HG03442 (cell line): ENCODE data around the gene ACKR4.
"Not testable (repeated sequence)": the region's sequence is repeated elsewhere in the genome, so short reads cannot be mapped to it uniquely, and the experiment has no call there.

Experiments used
- ATAC-seq: cut with Tn5 transposase; IDR thresholded peaks from one replicate; pipeline ENCODE4 v1.9.1; 2021; ENCODE audit warnings: mild to moderate bottlenecking, moderate library complexity; ENCODE audit not compliant: unreplicated experiment

Gene ACKR4

DNA sequence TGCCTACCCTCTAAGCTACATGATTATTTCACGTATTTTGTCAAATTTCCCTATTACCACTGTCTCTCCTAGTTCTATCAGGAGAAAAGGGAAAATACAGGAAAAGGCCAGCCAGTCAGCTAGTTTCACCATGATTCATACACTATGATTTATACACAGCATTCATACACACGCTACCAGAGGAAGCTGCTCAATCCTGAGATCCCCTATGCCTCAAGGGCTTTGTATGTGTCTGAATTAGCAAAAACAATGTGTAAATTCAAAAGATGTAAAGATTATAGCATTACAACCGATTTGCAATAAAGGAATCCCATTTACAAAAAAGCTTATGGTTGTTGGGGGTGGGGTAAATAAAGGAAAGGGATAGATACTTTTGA is 3.1 kb upstream of the ACKR4 start:
- ATAC-seq: no peak

DNA sequence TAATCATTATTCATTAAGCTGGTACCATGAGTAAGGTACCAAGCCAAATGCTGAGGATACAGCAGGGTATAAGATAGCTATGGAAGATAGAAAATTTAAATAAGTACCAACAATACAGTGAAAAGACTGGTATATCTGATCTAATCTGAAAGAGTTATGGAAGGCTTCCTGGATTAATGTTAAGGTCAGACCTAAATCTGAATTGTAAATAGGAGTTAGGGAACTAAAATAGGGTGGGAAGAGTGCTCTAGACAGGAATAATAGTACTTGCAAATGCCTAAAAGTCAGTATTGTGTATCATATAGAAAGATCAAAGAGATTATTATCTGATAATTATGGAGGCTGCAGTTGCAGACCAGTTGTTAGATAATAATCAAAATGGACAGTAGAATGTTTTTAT is 2.6 kb upstream of the ACKR4 start:
- ATAC-seq: no peak

- ATAC-seq: no peak
Observed at GRCh38 chr3:132595014-132595413, 2.1 kb upstream of the ACKR4 start.

DNA sequence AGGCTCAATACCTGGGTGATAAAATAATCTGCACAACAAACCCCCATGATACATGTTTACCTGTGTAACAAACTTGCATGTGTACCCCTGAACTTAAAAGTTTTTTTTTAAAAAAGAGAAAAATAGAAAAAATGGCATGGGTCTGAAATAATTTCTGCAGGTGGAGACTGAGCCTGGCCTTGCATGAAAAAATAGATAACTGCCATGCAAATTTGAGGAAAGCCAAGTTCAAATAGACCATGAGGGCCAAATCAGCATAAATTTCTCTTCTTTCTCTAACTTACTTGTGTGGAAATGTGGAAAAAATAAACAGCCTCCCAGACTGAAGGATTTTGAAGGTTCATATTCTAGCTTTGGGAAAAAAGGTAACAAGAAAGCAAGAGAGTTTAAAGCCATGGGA is 744 bp upstream of the ACKR4 start:
- no peak for ATAC-seq

- ATAC-seq: no peak
Observed at GRCh38 chr3:132597660-132598059, 590 bp downstream of the ACKR4 start.

- ATAC-seq: no peak
Observed at GRCh38 chr3:132598181-132598580, 1.1 kb downstream of the ACKR4 start.

GRCh38 chr3:132600614-132601013 is 3.5 kb downstream of the ACKR4 start:
- ATAC-seq: not testable (repeated sequence)

GRCh38 chr3:132605374-132605792 is 8.3 kb downstream of the ACKR4 start:
- ATAC-seq: no peak

GRCh38 chr3:132606085-132606484 is 9.0 kb downstream of the ACKR4 start:
- ATAC-seq: no peak

DNA sequence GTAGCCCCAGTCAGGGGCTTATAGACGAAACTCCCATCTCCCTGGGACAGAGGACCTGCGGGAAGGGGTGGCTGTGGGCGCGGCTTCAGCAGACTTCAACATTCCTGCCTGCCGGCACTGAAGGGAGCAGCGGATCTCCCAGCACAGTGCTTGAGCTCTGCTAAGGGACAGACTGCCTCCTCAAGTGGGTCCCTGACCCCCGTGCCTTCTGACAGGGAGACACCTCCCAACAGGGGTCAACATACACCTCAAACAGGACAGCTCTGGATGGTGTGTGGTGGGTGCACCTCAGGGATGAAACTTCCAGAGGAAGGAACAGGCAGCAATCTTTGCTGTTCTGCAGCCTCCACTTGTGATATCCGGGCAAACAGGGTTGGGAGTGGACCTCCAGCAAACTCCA is 9.6 kb downstream of the ACKR4 start:
- not testable (repeated sequence) for ATAC-seq

- not testable (repeated sequence) for ATAC-seq
Observed at GRCh38 chr3:132615301-132615700, 18.2 kb downstream of the ACKR4 start.

DNA sequence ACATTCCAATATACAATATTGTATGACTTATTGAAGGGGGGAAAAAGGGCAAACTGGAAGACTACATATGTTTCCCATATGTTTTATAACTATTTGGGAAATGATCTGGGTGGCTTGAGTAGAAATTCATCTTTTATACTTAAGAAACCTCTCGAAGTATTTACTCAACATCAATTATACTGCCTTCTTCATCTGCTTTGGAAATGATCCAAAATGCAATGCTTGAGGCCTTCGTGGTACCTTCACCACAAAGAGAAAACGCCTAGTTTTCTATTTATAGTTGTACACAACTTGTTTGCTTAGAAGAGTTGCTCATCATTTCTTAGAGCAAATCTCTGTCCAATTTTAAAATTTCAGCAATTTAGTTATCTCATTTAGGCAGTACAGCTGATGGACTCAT is 18.8 kb downstream of the ACKR4 start:
- ATAC-seq: no peak

DNA sequence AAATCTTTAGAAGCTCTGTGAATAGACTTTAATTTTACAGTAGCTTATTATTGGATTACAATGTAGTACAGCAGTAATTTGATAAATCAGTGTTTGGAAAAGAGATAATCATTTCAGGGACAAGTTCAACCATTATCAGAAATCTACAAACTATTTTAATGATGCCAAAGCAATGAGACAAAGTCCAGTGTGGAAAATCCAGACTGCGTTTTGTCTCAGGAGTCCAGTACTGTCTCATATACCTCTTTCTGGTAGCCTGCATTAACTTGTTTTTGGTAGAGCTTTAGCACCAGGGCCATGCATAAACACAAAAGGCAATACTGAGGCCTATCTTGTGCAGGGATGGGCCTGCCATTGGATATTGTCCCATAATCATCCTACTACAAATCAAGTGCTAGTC is 19.7 kb downstream of the ACKR4 start:
- no peak for ATAC-seq

- no peak for ATAC-seq
Observed at GRCh38 chr3:132622148-132622547, 25.1 kb downstream of the ACKR4 start.

GRCh38 chr3:132622761-132623160 is 25.7 kb downstream of the ACKR4 start:
- no peak for ATAC-seq

DNA sequence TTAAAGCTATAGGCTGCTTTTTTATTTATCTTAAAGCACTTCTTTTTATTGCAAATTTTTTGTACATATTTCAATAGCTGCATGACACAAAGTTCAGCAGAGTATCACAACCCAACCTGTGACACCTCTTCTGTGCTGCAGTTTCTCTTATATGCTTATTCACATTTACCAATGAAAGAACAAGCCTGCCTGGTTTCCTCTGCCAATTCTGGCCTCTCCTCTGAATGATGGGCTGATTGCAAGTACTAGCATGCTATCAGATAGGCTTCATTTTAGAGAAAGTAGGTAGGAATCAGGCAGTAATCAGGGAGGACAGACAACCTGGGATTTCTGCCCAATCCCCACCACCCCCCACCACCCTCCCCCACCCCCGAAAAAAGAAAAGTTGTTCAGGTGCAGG is 26.6 kb downstream of the ACKR4 start:
- ATAC-seq: no peak

GRCh38 chr3:132624790-132625189 is 27.7 kb downstream of the ACKR4 start:
- no peak for ATAC-seq

GRCh38 chr3:132625613-132626012 is 28.5 kb downstream of the ACKR4 start:
- peak; percentile 85 for ATAC-seq

GRCh38 chr3:132626955-132627354 is 29.9 kb downstream of the ACKR4 start:
- no peak for ATAC-seq

GRCh38 chr3:132628157-132628556 is 31.1 kb downstream of the ACKR4 start:
- ATAC-seq: no peak

DNA sequence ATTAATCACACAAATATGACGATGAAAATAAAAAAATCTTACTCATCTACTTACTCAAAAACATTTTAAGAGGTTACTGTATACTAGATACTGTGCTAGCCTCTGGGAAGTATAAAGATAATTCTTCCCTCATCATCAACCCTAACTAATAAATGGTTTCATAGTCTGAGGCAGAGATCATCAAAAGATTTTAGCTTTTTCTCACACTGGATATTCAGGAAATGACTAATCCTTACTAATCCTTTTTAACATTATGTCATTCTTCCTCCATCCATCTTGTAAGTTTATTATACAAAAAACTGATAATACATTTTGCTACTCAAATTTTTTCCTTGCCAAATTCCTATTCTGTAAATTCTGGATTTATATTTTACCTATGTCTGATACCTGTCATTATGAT is 32.9 kb downstream of the ACKR4 start:
- no peak for ATAC-seq

GRCh38 chr3:132630612-132631011 is 33.5 kb downstream of the ACKR4 start:
- ATAC-seq: no peak

- ATAC-seq: no peak
Observed at GRCh38 chr3:132635052-132635451, 38.0 kb downstream of the ACKR4 start.

- no peak for ATAC-seq
Observed at GRCh38 chr3:132637590-132637989, 40.5 kb downstream of the ACKR4 start.
